ENCODE data around the gene PTPRF.

DNA sequence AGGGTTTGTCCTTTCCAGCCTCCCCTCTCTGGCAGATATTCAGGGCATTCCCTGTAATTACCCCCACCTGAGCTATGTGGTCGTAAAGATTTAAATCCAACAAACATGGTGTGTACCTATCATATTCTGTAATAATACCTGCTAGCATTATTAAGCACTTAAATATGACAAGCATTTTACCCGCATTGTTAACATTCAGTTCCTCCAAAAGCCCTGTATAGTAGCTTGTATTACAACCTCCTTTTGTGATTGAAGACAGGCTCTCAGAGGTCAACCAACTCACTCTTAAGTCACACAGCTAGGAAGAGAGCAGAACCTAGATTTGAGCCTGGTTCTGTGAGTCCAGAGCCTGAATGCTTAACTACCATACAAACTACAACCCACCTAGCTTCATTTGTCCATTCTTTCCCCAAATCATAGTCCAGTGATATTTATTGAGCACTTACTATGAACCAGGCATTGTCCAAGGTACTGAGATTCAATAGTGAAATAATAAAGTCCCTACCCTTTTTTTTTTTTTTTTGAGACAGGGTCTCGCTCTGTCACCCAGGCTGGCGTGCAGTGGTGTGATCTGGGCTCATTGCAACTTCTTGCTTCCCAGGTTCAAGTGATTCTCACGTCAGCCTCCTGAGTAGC is 105.4 kb downstream of the PTPRF start:
- TF ChIP-seq CTCF (IDR thresholded peaks at IDR 0.05; ENCODE audit: low read depth, low read length, poor library complexity, severe bottlenecking) (no peak), EZH2phosphoT487 (IDR thresholded peaks at IDR 0.05; ENCODE audit: borderline replicate concordance, low read length) (no peak)
